Osteoblast (primary cell): ENCODE data around the gene CGB1. TPM values are rescaled to one million over a fixed set of nuclear protein-coding genes. Genes with fewer than 3 reads are reported as not detected.

Experiments used
- DNase-seq: peaks from one replicate; pipeline ENCODE4 v3.0.0; 2011; ENCODE audit warnings: low spot score, mixed read lengths; ENCODE audit not compliant: insufficient read length; ENCODE audit errors: missing footprints
- H2AFZ ChIP-seq: 2 replicates; pipeline ENCODE4 v1.6.0; 2011; ENCODE audit warnings: mild to moderate bottlenecking, low read length
- H3K27ac ChIP-seq: 2 replicates; pipeline ENCODE4 v1.5.1; 2011; ENCODE audit warnings: mild to moderate bottlenecking, low read depth, low read length, moderate library complexity
- H3K27me3 ChIP-seq: 2 replicates; pipeline ENCODE4 v1.6.0; 2012; ENCODE audit warnings: mild to moderate bottlenecking, control low read depth, inconsistent platforms, low read length, moderate library complexity; ENCODE audit not compliant: insufficient read depth
- H3K36me3 ChIP-seq: 2 replicates; pipeline ENCODE4 v1.5.1; 2011; ENCODE audit warnings: mild to moderate bottlenecking, low read length, control low read depth, moderate library complexity; ENCODE audit not compliant: insufficient read depth
- H3K4me1 ChIP-seq: 2 replicates; pipeline ENCODE4 v1.5.1; 2011; ENCODE audit warnings: mild to moderate bottlenecking, low read length, control low read depth, moderate library complexity; ENCODE audit not compliant: insufficient read depth
- H3K4me2 ChIP-seq: 2 replicates; pipeline ENCODE4 v1.6.0; 2011; ENCODE audit warnings: mild to moderate bottlenecking, low read length; ENCODE audit not compliant: insufficient read depth
- H3K4me3 ChIP-seq: fragments of 200-600 bp; sonication (generic); 3 replicates; pipeline ENCODE4 v1.5.1; 2012; ENCODE audit warnings: mild to moderate bottlenecking, low read length, inconsistent platforms; ENCODE audit not compliant: insufficient read depth
- H3K79me2 ChIP-seq: 2 replicates; pipeline ENCODE4 v1.6.0; 2012; ENCODE audit warnings: mild to moderate bottlenecking, low read length, control low read depth, inconsistent platforms; ENCODE audit not compliant: insufficient read depth
- H3K9me3 ChIP-seq: 2 replicates; pipeline ENCODE4 v1.5.1; 2011; ENCODE audit warnings: low read depth, low read length, control low read depth
- H4K20me1 ChIP-seq: 2 replicates; pipeline ENCODE4 v1.6.0; 2012; ENCODE audit warnings: mild to moderate bottlenecking, low read length, control low read depth; ENCODE audit not compliant: insufficient read depth
- CTCF ChIP-seq: IDR thresholded peaks from 2 replicates; pipeline ENCODE4 v1.5.1; 2011; ENCODE audit warnings: mild to moderate bottlenecking, low read depth, low read length, moderate library complexity; ENCODE audit errors: extremely low read depth
- total RNA-seq: library from RNA; depleted of rRNA; stranded (reverse); fragments of >200 nt; gene quantifications from 2 replicates; pipeline ENCODE4 v1.2.3, GENCODE V29; 2012

CGB1 gene
- total RNA-seq, 1 donor = not detected

GRCh38 chr19:49017666-49018351 is 18.9 kb downstream of the CGB1 start:
- no peaks in the 10 kb centered on the region for H3K27me3 ChIP-seq
- H3K4me1 ChIP-seq = peaks cover 15% of the 10 kb centered on the region
- H3K9me3 ChIP-seq = no peaks in the 10 kb centered on the region
- peak; percentile 43 for TF ChIP-seq CTCF
- H4K20me1 ChIP-seq = no peaks in the 10 kb centered on the region
- no peaks in the 10 kb centered on the region for H3K79me2 ChIP-seq
- DNase-seq = peak; percentile 98
- peak overlapping the region; percentile 70 for H3K4me3 ChIP-seq
- H3K36me3 ChIP-seq = peaks cover 13% of the 10 kb centered on the region
- H2AFZ ChIP-seq = peak overlapping the region; percentile 23
- peak overlapping the region; percentile 77 for H3K4me2 ChIP-seq
- H3K27ac ChIP-seq = no peak overlapping the region

DNA sequence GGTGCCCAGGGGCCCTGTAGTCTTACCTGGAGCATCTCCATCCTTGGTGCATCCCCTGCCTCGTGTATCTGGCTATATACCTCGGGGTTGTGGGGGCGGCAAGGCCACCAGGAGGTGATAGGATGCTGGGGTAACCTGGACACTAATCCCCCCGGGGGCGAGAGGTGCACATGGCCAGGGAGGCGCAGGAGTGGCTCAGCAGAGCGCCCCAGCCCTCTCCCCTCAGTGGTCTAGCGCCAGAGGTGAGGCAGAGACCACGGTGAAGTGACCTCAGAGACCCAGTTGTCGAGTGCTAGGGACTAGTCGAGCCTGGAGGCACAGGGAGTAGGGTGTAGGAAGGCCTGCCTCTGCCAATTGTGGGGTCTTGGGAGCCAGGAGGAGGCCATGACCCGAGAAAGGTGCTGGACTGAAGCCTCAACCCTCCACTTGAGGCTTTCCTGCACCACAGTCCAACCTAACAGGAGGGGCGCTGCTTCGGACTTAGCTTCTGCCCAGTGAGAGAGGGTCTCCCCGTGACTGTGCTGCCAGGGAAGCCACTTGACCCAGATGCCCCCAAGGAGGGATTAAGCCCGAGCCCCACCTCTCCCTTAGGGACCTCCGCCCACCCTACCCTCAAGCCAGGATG is 19.5 kb downstream of the CGB1 start, which contains the start of gene LHB:
TSS of gene LHB (minus strand) at position 51 of the 625 bp plus-strand sequence. CDS start at position 41, 10 bp downstream.
- Histone ChIP-seq H3K79me2 (no peaks in the 10 kb centered on the region), H3K36me3 (peaks cover 20% of the 10 kb centered on the region), H2AFZ (no peak within 1 kb of the TSS), H3K4me2 (peak within 1 kb of the TSS; percentile 77), H4K20me1 (no peaks in the 10 kb centered on the region), H3K27me3 (no peaks in the 10 kb centered on the region), H3K4me1 (peaks cover 15% of the 10 kb centered on the region), H3K9me3 (no peaks in the 10 kb centered on the region), H3K4me3 (peak within 1 kb of the TSS; percentile 70), H3K27ac (no peak within 1 kb of the TSS)
- DNase-seq = peak; percentile 70
- TF ChIP-seq CTCF = no peak

DNA sequence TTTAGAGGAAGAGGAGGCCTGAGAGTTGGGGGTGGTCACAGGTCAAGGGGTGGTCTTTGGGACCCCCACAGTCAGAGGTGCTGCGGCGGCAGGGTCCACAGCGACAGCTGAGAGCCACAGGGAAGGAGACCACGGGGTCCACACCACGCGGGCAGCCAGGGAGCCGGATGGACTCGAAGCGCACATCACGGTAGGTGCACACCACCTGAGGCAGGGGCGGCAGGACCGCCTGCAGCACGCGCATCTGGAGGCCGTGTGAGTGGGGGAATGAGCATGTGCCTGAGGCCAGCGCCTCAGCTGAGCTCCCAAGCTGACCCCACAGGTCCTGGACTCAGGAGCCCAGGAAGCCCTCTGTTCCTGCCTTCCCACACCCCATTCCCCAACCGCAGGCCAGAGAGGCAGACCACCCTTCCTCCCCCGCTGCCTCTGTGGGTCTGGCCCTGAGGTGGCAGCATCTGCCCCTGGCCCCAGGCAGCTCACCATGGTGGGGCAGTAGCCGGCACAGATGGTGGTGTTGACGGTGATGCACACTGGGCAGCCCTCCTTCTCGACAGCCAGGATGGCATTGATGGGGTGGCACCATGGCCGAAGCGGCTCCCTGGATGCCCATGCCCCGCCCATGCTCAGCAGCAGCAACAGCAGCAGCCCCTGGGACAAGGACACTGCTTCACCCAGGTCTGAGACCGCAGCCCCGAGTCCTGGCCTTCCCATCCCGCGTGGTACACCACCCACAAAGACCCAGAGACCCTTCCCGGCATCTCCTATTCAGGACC is 20.4 kb downstream of the CGB1 start:
- no peaks in the 10 kb centered on the region for H3K9me3 ChIP-seq
- H3K4me3 ChIP-seq = no peak overlapping the region
- TF ChIP-seq CTCF = no peak
- no peaks in the 10 kb centered on the region for H3K79me2 ChIP-seq
- peaks cover 15% of the 10 kb centered on the region for H3K4me1 ChIP-seq
- no peaks in the 10 kb centered on the region for H4K20me1 ChIP-seq
- no peak overlapping the region for H3K4me2 ChIP-seq
- H3K36me3 ChIP-seq = peaks cover 26% of the 10 kb centered on the region
- H2AFZ ChIP-seq = no peak overlapping the region
- H3K27ac ChIP-seq = no peak overlapping the region
- no peaks in the 10 kb centered on the region for H3K27me3 ChIP-seq
- peak; percentile 47 for DNase-seq

DNA sequence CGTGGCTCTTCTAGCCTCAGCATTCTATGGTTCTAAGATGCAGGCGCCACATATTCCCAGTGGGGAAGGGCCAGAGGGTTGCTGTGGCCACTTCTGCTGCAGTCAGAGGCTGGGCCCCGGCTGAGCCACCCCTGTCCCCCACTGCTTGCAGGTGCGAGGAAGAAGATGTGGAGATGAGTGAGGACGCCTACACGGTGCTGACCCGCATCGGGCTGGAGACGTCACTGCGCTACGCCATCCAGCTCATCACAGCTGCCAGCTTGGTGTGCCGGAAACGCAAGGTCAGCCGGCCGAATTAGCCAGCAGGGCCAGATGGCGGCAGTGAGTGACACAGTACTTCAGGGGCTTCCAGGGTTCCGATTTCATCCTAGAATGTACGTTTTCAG is 21.8 kb downstream of the CGB1 start:
- no peak overlapping the region for H3K27ac ChIP-seq
- no peaks in the 10 kb centered on the region for H3K9me3 ChIP-seq
- no peak overlapping the region for H2AFZ ChIP-seq
- H3K27me3 ChIP-seq = no peaks in the 10 kb centered on the region
- DNase-seq = peak; percentile 58
- no peak for TF ChIP-seq CTCF
- no peak overlapping the region for H3K4me3 ChIP-seq
- H3K4me1 ChIP-seq = peaks cover 15% of the 10 kb centered on the region
- peaks cover 33% of the 10 kb centered on the region for H3K36me3 ChIP-seq
- no peaks in the 10 kb centered on the region for H3K79me2 ChIP-seq
- H4K20me1 ChIP-seq = no peaks in the 10 kb centered on the region
- H3K4me2 ChIP-seq = no peak overlapping the region
